H1 (cell line): ENCODE measurements around the gene ABLIM1. TPM values are rescaled to one million over a fixed set of nuclear protein-coding genes. Genes with fewer than 3 reads are reported as not detected.

Experiments used
- CTCF ChIA-PET: fragments of 300-600 bp; sonication (Branson Sonifier 250); formaldehyde crosslinking; loops from one replicate; lab custom pipeline; 2021; ENCODE audit not compliant: partially characterized antibody; lab: Charles Lee
- POLR2A ChIA-PET: fragments of 300-600 bp; sonication (Branson Sonifier 250); formaldehyde crosslinking; loops from one replicate; lab custom pipeline; 2021; ENCODE audit warnings: inconsistent platforms; ENCODE audit not compliant: partially characterized antibody; lab: Charles Lee
- DNase-seq, 2 experiments: peaks; one replicate each; pipeline versions ENCODE4 v3.0.0 to v3.0.0-alpha.2; 2010 to 2022; ENCODE audit warnings: low spot score in 2 of 2, low read depth in 1 of 2, mixed read lengths in 1 of 2
- FAIRE-seq: peaks from 2 replicates; lab custom pipeline; 2011; peaks lifted over from hg19 to GRCh38; lab: Jason Lieb, UNC
- H2AFZ ChIP-seq: 2 replicates; pipeline ENCODE4 v1.8.1; 2012; ENCODE audit warnings: low read length, inconsistent platforms
- H2AK5ac ChIP-seq: 2 replicates; pipeline ENCODE4 v1.6.1; 2013; ENCODE audit warnings: low read depth, low read length
- H2BK120ac ChIP-seq: replicated peaks from 2 replicates; pipeline ENCODE3; 2013; ENCODE audit warnings: low read depth, low read length, inconsistent platforms
- H2BK12ac ChIP-seq: 2 replicates; pipeline ENCODE4 v1.6.1; 2013; ENCODE audit warnings: low read depth, low read length
- H2BK15ac ChIP-seq: 2 replicates; pipeline ENCODE4 v1.6.1; 2013; ENCODE audit warnings: low read length
- H2BK20ac ChIP-seq: 2 replicates; pipeline ENCODE4 v1.6.1; 2013; ENCODE audit warnings: low read length
- H2BK5ac ChIP-seq: 2 replicates; pipeline ENCODE4 v1.6.1; 2013; ENCODE audit warnings: low read depth, low read length
- H3K14ac ChIP-seq: 2 replicates; pipeline ENCODE4 v1.6.1; 2013; ENCODE audit warnings: inconsistent platforms; ENCODE audit not compliant: insufficient read length
- H3K18ac ChIP-seq: 2 replicates; pipeline ENCODE4 v1.6.1; 2013; ENCODE audit warnings: low read length; ENCODE audit errors: extremely low read depth
- H3K23ac ChIP-seq: 2 replicates; pipeline ENCODE4 v1.6.1; 2013; ENCODE audit warnings: inconsistent platforms; ENCODE audit not compliant: insufficient read length
- H3K23me2 ChIP-seq: 2 replicates; pipeline ENCODE4 v1.6.1; 2013; ENCODE audit warnings: low read depth, low read length
- H3K27ac ChIP-seq: 2 replicates; pipeline ENCODE4 v1.6.1; 2011; ENCODE audit warnings: low read depth, low read length, inconsistent platforms
- H3K27me3 ChIP-seq, 4 experiments: replicated peaks in 1 of 4; 1 replicate in 1 of 4; 2 replicates in 3 of 4; pipeline versions ENCODE4 v1.6.1 to v1.8.1; 2011 to 2013; ENCODE audit warnings: low read length in 3 of 4, mild to moderate bottlenecking in 3 of 4, inconsistent platforms in 2 of 4, mixed read lengths in 2 of 4, moderate library complexity in 1 of 4; ENCODE audit not compliant: control insufficient read depth in 3 of 4, insufficient read depth in 3 of 4; ENCODE audit errors: extremely low read depth in 1 of 4
- H3K36me3 ChIP-seq, 4 experiments: 2 replicates each; pipeline versions ENCODE4 v1.6.1 to v1.8.1; 2011 to 2013; ENCODE audit warnings: mild to moderate bottlenecking in 4 of 4, low read length in 3 of 4, moderate library complexity in 2 of 4, control low read depth in 1 of 4, inconsistent platforms in 1 of 4; ENCODE audit not compliant: insufficient read depth in 4 of 4, control insufficient read depth in 2 of 4
- H3K4ac ChIP-seq: replicated peaks from 2 replicates; pipeline ENCODE3; 2013; ENCODE audit warnings: low read length, low read depth, mixed read lengths, inconsistent platforms; ENCODE audit not compliant: insufficient read length
- H3K4me1 ChIP-seq, 4 experiments: replicated peaks in 1 of 4; 1 replicate in 1 of 4; 2 replicates in 3 of 4; pipeline versions ENCODE4 v1.6.1 to v1.8.1; 2011 to 2013; ENCODE audit warnings: low read length in 3 of 4, inconsistent platforms in 2 of 4, mixed read lengths in 1 of 4; ENCODE audit not compliant: insufficient read depth in 4 of 4, control insufficient read depth in 3 of 4
- H3K4me2 ChIP-seq, 2 experiments: 2 replicates each; pipeline versions ENCODE4 v1.6.1 to v1.8.1; 2011 to 2013; ENCODE audit warnings: low read depth in 2 of 2, low read length in 2 of 2, control low read depth in 1 of 2, inconsistent platforms in 1 of 2, mild to moderate bottlenecking in 1 of 2; ENCODE audit not compliant: insufficient read depth in 1 of 2
- H3K4me3 ChIP-seq, 4 experiments: fragments of 200-600, 300-600 bp in 1 of 4; sonication (generic), shearing (Covaris generic), sonication (Bioruptor Twin) in 1 of 4; 2 replicates each; pipeline versions ENCODE4 v1.5.1 to v1.8.1; 2011 to 2016; ENCODE audit warnings: low read length in 4 of 4, low read depth in 3 of 4, control low read depth in 2 of 4, inconsistent platforms in 2 of 4, mild to moderate bottlenecking in 2 of 4, mixed read lengths in 1 of 4, moderate library complexity in 1 of 4; ENCODE audit not compliant: insufficient read depth in 2 of 4; ENCODE audit errors: extremely low read depth in 1 of 4
- H3K56ac ChIP-seq: replicated peaks from 2 replicates; pipeline ENCODE3; 2013; ENCODE audit warnings: low read depth, mild to moderate bottlenecking, mixed read lengths, low read length, inconsistent platforms; ENCODE audit not compliant: insufficient read length
- H3K79me1 ChIP-seq: 2 replicates; pipeline ENCODE4 v1.6.1; 2013; ENCODE audit warnings: low read depth, low read length, control low read depth
- H3K79me2 ChIP-seq, 2 experiments: 2 replicates each; pipeline versions ENCODE4 v1.6.1 to v1.8.1; 2012 to 2013; ENCODE audit warnings: low read length in 2 of 2, mild to moderate bottlenecking in 2 of 2, inconsistent platforms in 1 of 2; ENCODE audit not compliant: insufficient read depth in 2 of 2, control insufficient read depth in 1 of 2
- H3K9ac ChIP-seq, 4 experiments: replicated peaks in 1 of 4; 1 replicate in 1 of 4; 2 replicates in 3 of 4; pipeline versions ENCODE4 v1.6.1 to v1.8.1; 2011 to 2013; ENCODE audit warnings: low read depth in 3 of 4, low read length in 3 of 4, control low read depth in 2 of 4, mild to moderate bottlenecking in 2 of 4, moderate library complexity in 2 of 4, inconsistent platforms in 1 of 4; ENCODE audit errors: extremely low read depth in 1 of 4
- H3K9me3 ChIP-seq, 2 experiments: 2 replicates each; pipeline versions ENCODE4 v1.6.1 to v1.8.1; 2012 to 2013; ENCODE audit warnings: mild to moderate bottlenecking in 2 of 2, moderate library complexity in 2 of 2, control low read depth in 1 of 2, inconsistent platforms in 1 of 2, low read depth in 1 of 2, low read length in 1 of 2, mixed read lengths in 1 of 2; ENCODE audit not compliant: insufficient read depth in 2 of 2
- H4K20me1 ChIP-seq, 2 experiments: replicated peaks in 1 of 2; 2 replicates each; pipeline versions ENCODE3 to v1.8.1; 2011 to 2013; ENCODE audit warnings: inconsistent platforms in 2 of 2, low read length in 2 of 2, mild to moderate bottlenecking in 1 of 2; ENCODE audit not compliant: insufficient read depth in 2 of 2, control insufficient read depth in 1 of 2
- H4K5ac ChIP-seq: 2 replicates; pipeline ENCODE4 v1.6.1; 2013; ENCODE audit warnings: low read length, low read depth, mixed read lengths, inconsistent platforms; ENCODE audit not compliant: insufficient read length
- H4K8ac ChIP-seq: 2 replicates; pipeline ENCODE4 v1.8.0; 2013; ENCODE audit warnings: mild to moderate bottlenecking, moderate library complexity, low read length, inconsistent platforms; ENCODE audit not compliant: insufficient read depth; ENCODE audit errors: extremely low read depth
- H4K91ac ChIP-seq: replicated peaks from 2 replicates; pipeline ENCODE3; 2013; ENCODE audit warnings: low read length, mixed read lengths, inconsistent platforms; ENCODE audit not compliant: insufficient read length
- EP300 ChIP-seq, 2 experiments: IDR thresholded peaks; 1 replicate in 1 of 2; 2 replicates in 1 of 2; pipeline ENCODE4 v1.6.1; 2011 to 2012; ENCODE audit warnings: low read depth in 2 of 2, low read length in 2 of 2, mild to moderate bottlenecking in 2 of 2, borderline replicate concordance in 1 of 2, inconsistent platforms in 1 of 2, moderate library complexity in 1 of 2
- NANOG ChIP-seq: IDR thresholded peaks from 2 replicates; pipeline ENCODE4 v1.6.1; 2011; ENCODE audit warnings: low read length, low read depth, mild to moderate bottlenecking, inconsistent platforms; ENCODE audit not compliant: insufficient read depth, poor library complexity, severe bottlenecking
- POLR2A ChIP-seq, 2 experiments: IDR thresholded peaks; 1 replicate in 1 of 2; 2 replicates in 1 of 2; pipeline ENCODE4 v1.6.1; 2011; ENCODE audit warnings: low read depth in 2 of 2, low read length in 2 of 2, mild to moderate bottlenecking in 2 of 2; ENCODE audit errors: control extremely low read depth in 1 of 2
- RNF2 ChIP-seq: fragments of 200-900, 300-1000 bp; sonication (generic); IDR thresholded peaks from 2 replicates; pipeline ENCODE4 v1.7.1; 2016; ENCODE audit warnings: borderline replicate concordance, low read depth, mild to moderate bottlenecking, antibody characterized with exemption, low read length; ENCODE audit not compliant: poor library complexity, severe bottlenecking; ENCODE audit errors: missing control alignments
- RXRA ChIP-seq: IDR thresholded peaks from 2 replicates; pipeline ENCODE4 v1.6.1; 2011; ENCODE audit warnings: low read depth, mild to moderate bottlenecking, low read length, moderate library complexity; ENCODE audit not compliant: insufficient read depth
- WGBS, 2 experiments: shearing (Covaris generic) in 1 of 2; methylation state at CpG; one replicate each; pipeline versions ENCODE4 v1.1.6 to v1.1.7; 2013 to 2015; ENCODE audit warnings: low lambda C conversion rate in 2 of 2, mixed read lengths in 2 of 2, inconsistent platforms in 1 of 2, low coverage in 1 of 2, missing lambda C conversion rate in 1 of 2; ENCODE audit not compliant: insufficient replicate concordance in 2 of 2, insufficient coverage in 1 of 2, insufficient read length in 1 of 2; ENCODE audit errors: extremely low coverage in 1 of 2, missing lambda C conversion rate in 1 of 2; 5-methylcytosine and 5-hydroxymethylcytosine counted together
- polyA plus RNA-seq, 7 experiments: library from polyadenylated mRNA; depleted of rRNA in 3 of 7; stranded (reverse) in 5 of 7; unstranded in 2 of 7; fragments of >200 nt in 5 of 7; fragments of 200-250 nt in 2 of 7; gene quantifications; 1 replicate in 5 of 7; 2 replicates in 1 of 7; 4 replicates in 1 of 7; pipeline versions ENCODE4 v1.2.1 to v1.2.3, GENCODE V29; 2011 to 2013; ENCODE audit warnings: missing spikeins in 2 of 7, mixed read lengths in 2 of 7
- total RNA-seq: library from RNA; stranded (reverse); fragmentation: NEBNext Ultra II Directional; extraction: Animal tissue kit (Norgen Biotek cat#: 25700); gene quantifications from 2 replicates; pipeline ENCODE4 v1.2.1, GENCODE V29; 2021
- TF ChIP-seq, protein P1 (sequence below): IDR thresholded peaks from 2 replicates; pipeline ENCODE4 v1.6.1; 2011; ENCODE audit warnings: low read length, improper control_type of control experiment
- TF ChIP-seq, protein P2 (sequence below), 3 experiments: IDR thresholded peaks; 1 replicate in 2 of 3; 2 replicates in 1 of 3; pipeline versions ENCODE4 v1.5.1 to v1.6.1; 2011; ENCODE audit warnings: low read length in 3 of 3, mild to moderate bottlenecking in 3 of 3, inconsistent platforms in 2 of 3, low read depth in 1 of 3, moderate library complexity in 1 of 3; ENCODE audit not compliant: insufficient read depth in 1 of 3; ENCODE audit errors: control extremely low read depth in 1 of 3

Gene ABLIM1
- total and polyA plus RNA-seq, 2 of the 8 experiments (the other 6 are each of a cell fraction or from before 2014, with no cell fraction given), result 51.2 to 51.7 TPM

DNA sequence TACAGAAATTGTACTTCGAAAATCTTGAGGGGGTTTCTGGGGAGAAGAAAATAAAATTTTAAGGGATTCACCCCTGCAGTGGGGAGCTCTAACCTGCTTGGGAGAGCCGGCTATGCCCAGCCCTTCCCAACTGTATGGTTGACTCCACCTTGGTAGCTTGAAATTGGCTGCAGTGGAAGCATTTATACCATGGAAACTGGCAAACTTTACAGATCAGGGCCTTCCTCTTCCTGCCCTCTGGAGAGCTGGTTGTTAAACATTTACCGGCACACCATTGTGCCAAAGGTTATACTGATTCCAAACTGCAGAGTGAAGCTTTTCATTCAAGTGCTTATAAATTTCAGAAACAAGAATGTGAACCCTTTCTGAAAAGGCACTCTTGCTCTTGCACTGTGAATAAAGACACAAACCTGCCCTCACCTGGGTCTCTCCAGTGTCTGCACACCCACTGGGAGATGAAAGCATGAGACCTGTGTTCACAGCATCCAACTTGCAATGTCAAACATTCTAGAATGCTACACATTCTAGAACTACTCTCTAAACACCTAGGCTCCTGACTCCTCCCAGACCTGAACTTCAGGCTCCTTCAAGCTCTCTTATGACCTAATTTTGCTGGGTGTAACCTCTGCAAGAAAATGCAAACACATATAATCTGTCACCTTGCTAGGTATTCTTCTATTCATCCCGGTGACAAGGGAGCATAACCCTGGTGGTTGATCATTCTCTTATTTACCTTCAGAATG is 44.7 kb downstream of the ABLIM1 start:
- Histone ChIP-seq H4K20me1 (no peaks in the 10 kb centered on the region), H3K18ac (no peak overlapping the region), H3K23me2 (no peaks in the 10 kb centered on the region), H3K9ac (no peak overlapping the region), H3K56ac (no peak overlapping the region), H3K14ac (no peak overlapping the region), H3K4ac (no peak overlapping the region), H2AFZ (no peak overlapping the region), H3K36me3 (no peaks in the 10 kb centered on the region), H4K91ac (no peak overlapping the region), H2BK12ac (no peak overlapping the region), H4K8ac (no peak overlapping the region), H3K27me3 (no peaks in the 10 kb centered on the region; a peak in 1 of 7 replicates), H3K9me3 (no peaks in the 10 kb centered on the region), H2BK15ac (no peak overlapping the region), H3K4me2 (no peak overlapping the region), H3K27ac (no peak overlapping the region), H2AK5ac (no peak overlapping the region), H3K4me1 (no peaks in the 10 kb centered on the region), H3K23ac (no peak overlapping the region), H3K79me1 (no peaks in the 10 kb centered on the region), H2BK20ac (no peak overlapping the region), H3K79me2 (no peaks in the 10 kb centered on the region), H2BK5ac (no peak overlapping the region), H3K4me3 (no peak overlapping the region), H4K5ac (no peak overlapping the region), H2BK120ac (no peak overlapping the region)
- WGBS, 2 experiments, result 83% methylated on average over 4 of the region's 4 CpGs; no CpG with 5 or more reads in 1 of the 2 experiments
- FAIRE-seq (no peak), DNase-seq (no peak)
- POLR2A ChIA-PET, result no interaction called here
- CTCF ChIA-PET, result interaction anchor here (0.6 to 1.0 kb wide), 2 partner anchors 90 to 144 kb away, joined by 3 read pairs; no protein-coding TSS in a partner anchor
- no peak for TF ChIP-seq NANOG
- TF ChIP-seq, protein P1, sequence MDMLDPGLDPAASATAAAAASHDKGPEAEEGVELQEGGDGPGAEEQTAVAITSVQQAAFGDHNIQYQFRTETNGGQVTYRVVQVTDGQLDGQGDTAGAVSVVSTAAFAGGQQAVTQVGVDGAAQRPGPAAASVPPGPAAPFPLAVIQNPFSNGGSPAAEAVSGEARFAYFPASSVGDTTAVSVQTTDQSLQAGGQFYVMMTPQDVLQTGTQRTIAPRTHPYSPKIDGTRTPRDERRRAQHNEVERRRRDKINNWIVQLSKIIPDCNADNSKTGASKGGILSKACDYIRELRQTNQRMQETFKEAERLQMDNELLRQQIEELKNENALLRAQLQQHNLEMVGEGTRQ, result no peak
- TF ChIP-seq EP300 (IDR thresholded peaks at IDR 0.05; ENCODE audit: borderline replicate concordance in 1 of 2, low read depth in 2 of 2, low read length in 2 of 2), result no peak
- TF ChIP-seq, protein P2, sequence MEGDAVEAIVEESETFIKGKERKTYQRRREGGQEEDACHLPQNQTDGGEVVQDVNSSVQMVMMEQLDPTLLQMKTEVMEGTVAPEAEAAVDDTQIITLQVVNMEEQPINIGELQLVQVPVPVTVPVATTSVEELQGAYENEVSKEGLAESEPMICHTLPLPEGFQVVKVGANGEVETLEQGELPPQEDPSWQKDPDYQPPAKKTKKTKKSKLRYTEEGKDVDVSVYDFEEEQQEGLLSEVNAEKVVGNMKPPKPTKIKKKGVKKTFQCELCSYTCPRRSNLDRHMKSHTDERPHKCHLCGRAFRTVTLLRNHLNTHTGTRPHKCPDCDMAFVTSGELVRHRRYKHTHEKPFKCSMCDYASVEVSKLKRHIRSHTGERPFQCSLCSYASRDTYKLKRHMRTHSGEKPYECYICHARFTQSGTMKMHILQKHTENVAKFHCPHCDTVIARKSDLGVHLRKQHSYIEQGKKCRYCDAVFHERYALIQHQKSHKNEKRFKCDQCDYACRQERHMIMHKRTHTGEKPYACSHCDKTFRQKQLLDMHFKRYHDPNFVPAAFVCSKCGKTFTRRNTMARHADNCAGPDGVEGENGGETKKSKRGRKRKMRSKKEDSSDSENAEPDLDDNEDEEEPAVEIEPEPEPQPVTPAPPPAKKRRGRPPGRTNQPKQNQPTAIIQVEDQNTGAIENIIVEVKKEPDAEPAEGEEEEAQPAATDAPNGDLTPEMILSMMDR (IDR thresholded peaks at IDR 0.05; ENCODE audit: control extremely low read depth in 1 of 3, insufficient read depth in 1 of 3, low read depth in 1 of 3, low read length in 3 of 3), result no peak
- TF ChIP-seq RXRA, result no peak
- TF ChIP-seq POLR2A (IDR thresholded peaks at IDR 0.05; ENCODE audit: control extremely low read depth in 1 of 2, low read depth in 2 of 2, low read length in 2 of 2), result no peak
- TF ChIP-seq RNF2, result no peak
